Activated naive CD4-positive, alpha-beta T cell (primary cell): Measurements from ENCODE around the gene SLC35F4.
"Not testable (repeated sequence)": the region's sequence is repeated elsewhere in the genome, so short reads cannot be mapped to it uniquely, and the experiment has no call there.

ENCODE experiments used
- DNase-seq, 4 experiments: peaks; one replicate each; lab custom pipeline; 2025; lab: John Stamatoyannopoulos, UW

The SLC35F4 gene

DNA sequence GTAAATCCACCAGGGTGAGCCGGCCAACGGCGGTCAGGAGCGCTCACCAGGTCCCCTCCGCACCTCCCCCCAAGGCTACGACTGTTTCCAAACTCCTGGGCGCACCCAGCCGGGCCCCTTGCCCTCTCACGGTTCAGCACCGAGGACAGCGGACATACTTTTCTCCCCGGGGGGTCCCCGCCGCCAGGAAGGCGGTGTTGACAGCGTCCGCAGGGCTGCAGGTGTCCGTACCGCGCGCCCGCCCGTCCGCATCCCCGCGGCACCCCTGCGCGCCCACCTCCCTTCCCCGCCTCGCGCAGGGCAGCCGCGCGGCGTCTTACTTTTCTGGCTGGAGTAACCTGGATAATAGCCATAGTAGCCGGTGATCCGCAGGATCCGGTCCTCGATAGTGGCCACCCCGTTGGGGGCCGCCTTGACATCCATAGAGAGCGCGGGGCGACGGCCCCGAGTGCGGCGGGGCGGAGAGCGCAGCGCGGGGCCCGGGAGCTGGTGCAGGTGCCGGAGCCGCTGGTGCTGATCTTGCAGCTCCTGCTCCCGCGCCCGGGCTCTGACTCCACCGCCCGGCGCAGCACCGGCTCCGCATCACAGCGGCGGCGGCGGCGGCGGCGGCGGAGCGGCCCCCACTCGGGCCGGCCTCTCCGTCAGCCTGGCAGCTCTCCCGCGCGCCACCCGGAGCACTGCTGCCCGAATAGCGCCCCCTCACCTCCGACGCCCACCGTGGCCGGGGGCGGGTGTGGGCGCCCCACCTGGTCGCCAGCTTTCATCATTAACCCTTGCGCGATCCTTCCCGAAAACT lies at the start of gene SLC35F4:
Gene SLC35F4 (minus strand): TSS at position 690 of the 796 bp plus-strand sequence.
- DNase-seq = no peak

DNA sequence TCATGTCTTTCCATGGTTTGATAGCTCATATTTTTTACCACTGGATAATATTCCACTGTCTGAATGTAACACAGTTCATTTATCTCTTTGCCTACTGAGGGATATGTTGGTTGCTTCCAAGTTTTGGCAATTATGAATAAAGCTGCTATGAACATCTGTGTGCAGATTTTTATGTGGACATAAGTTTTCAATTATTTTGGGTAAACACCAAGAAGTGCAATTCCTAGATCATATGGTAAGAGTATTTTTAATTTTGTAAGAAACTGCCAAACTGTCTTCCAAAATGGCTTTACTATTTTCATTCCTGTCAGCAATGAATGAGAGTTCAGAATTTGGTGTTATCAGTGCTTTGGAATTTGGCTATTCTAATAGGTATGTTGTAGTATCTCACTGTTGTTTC lies 43.7 kb upstream of the SLC35F4 start:
- no peak for DNase-seq

DNA sequence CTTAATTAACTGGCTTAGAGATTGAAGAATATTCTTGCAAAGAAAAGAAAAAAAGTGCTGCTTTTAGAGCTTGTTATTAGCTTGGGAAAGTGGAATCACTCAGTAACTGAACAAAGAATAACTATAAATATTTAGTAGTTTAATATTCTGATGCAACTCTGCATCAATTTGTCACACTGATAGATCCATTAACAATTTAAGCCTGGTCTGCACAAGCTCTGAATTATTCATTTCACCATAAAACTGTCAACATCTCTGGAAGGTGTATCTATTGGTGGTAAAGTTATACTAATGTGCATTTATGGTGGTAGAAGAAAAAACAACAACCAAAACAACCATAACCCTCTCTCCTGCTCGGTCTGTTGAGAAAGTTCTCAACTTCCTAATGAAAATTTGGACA lies 38.1 kb upstream of the SLC35F4 start:
- DNase-seq = no peak

DNA sequence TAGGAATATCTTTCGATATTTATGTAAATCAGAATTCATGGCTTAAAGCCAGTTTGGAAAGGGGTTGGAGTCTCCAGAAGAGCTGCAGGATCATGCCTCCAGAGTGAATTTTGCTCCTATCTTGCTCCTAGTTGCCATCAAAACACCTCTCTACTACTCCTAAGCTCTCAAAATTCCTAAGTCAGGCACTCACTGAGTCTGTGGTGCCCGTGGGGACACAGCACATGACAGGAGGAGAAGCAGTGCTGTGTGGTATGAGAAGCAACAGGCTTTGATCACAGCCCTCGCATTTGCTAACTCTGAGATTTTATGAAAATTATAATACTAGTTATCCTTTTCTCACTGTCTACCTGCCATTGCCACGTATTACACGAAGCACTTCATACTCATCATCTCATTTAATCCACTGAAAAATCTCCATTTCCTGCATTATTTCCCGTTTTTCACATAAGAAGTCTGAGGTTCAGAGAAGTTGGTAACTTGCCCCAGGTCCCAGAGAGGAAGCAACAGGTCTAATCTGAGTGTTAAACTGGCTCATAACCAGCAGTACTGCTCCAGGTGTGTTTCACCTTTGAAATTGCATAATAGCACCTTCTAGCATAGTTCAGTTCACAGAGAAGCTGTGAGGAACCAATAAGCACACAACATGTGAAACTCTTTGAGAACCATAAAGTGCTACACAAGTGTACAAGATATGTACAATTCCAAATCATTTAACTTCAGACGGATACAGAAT lies 33.1 kb upstream of the SLC35F4 start:
- no peak for DNase-seq

DNA sequence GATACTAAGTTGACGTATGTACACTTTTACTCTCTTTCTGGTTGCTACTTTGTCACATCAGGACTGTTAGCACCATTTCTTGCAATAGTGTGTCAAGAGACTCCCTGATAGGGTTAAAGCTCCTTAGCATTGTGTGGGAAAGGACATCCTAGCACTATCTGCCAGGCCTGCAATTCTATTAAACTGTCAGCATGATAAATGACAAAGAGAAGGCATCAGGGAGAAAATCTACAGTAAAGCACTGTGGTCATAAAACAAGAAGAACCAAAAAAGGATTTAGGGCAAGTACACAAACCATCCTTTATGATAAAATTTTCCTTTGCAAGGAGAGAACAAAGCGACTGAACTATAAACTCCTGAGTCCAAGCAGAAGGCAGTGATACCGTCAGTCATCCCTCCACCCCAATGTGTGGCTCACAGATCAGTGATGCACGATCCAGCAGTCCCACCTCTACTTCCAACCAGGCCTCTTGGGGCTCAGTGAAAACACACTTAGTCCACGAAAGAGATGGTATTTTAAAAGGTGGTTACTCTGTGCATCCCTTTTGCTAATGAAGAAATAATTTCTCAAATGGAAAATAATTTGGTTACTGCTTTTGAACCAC lies 31.4 kb upstream of the SLC35F4 start:
- DNase-seq = no peak

DNA sequence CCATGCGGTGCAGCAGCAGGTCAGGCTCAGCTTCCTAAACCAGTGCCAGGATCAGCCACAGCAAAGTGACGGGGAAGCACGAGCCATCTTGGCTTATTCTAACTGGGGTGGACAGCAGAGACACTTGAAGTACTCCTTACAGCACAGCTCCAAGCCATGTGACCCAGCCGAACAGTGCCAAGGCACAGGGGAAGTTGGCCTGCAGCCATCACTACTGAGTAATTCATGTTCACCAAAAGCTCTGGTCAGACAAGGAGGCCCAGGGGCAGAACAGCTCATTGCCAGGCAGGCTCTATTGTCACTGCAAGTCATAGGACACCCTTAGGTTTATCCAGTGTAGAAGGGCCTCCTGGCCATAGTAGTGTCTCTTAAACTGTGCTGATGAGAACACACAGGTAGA lies 23.4 kb upstream of the SLC35F4 start:
- DNase-seq = no peak

DNA sequence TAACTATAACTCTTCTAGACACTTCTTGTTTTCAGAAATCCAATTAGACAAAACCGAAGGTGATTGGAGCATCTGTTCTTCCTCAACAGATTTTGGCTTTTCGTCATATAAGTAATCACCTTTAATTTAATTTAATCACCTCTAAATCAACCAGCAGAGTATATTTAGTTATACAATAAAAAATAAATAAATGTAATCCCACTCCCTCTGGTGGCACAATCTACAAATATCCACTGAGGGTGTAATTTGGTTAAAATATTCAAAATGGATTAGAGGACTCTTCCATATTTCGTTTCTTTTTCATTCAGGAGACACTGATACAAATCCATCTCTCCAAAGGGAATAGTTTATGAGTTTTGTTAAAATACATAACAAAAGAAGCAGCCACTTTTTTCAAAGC lies 18.3 kb upstream of the SLC35F4 start:
- no peak for DNase-seq

DNA sequence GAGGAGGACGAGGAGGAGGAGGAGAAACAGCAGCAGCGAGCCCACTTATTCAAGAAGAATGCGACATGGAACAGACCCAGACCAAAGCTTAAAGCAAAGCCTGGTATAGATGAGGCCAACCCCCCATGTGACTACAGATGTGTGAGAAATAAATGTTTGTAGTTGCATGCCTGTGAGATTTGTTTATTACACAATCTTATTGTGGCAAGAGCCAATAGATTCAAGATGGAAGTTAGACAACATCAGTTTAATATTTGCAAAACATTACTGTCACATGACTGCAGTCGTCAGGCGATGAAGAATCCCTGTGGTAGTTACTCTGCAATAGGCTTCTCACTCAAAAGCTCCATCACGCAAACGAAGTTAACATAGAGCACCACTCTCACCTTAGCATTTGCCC lies 17.2 kb upstream of the SLC35F4 start:
- DNase-seq = no peak

DNA sequence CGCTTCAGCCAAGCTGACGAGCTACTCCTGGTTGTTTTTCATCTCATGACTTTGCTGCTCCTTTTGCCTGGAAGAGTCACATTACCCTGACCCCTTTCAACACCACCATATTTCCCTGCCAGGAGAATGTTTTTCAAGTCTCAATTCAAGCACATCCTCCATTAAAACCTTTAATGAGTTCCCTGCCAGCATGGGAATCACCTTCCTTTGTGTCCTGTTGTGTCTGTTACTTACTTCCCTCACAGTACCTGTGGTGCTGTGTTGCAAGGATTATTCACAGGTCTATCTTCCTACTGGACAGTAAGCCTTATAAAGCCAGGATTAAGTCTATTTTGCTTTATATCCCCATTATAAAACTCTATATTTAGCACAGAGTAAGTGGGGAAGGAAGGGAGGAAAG lies 13.6 kb upstream of the SLC35F4 start:
- no peak for DNase-seq

DNA sequence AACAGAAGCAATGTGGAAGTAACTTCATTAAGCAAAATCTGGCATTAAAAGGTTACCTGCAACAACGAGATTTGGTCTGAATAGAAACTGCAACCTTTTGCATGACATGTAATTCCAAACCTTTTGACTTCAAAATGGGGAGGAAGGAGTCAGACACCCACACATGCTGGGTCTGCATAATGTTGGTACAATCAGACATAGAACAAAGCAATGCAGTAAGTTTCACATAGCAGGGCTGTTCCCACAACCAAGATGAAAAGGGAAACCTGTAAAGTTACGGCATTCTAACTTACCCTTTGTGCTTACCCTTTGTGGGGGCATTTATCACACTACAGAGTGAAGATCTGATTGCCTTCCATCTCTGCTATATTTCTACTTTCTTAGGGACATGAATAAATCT lies 10.1 kb upstream of the SLC35F4 start:
- no peak for DNase-seq

DNA sequence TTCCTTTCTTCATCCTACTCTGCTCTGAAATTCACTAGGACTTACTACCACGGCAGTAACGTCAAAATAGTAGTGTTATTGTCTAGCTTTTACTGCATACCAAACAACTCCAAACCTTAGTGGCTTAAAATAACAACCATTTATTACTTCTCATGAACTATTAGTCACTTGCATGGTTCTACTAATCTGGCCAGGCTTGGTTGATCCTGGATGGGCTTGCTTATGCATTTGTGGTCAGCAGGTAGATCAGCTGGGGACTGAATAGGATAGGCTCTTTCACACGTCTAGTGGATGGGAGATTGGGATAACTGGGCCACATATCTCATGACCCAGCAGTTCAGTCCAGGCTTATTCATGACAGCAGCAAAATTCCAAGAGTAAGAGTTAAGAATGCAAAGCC lies 9.4 kb upstream of the SLC35F4 start:
- no peak for DNase-seq

DNA sequence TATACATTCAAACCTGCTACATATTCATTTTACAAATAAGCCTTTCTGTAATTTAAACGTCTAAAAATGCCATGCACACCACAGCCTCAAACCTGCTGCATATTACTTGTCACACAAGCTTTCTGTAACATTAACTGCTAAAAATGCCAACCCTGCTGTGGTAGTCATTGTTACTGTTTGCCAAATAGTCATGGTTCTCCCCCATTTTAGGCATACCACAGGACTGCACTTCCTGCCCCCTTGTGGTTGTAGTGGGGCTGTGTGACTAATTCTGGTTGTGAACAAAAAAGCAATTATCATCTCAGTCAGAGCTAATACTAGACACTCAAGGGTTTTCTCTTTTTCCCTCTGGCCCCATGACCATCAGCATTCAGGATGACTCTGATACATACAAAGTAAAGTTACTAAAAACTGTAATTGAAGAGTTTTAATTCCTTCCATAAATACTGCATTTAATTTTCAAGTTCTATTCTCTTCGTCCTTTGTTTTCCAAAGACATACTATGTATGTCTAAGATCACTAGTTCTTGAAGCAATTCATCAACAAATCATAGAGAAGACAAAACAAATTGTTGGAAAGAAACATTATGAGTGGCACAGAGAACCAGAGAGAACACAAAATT lies 5.7 kb upstream of the SLC35F4 start:
- no peak for DNase-seq

DNA sequence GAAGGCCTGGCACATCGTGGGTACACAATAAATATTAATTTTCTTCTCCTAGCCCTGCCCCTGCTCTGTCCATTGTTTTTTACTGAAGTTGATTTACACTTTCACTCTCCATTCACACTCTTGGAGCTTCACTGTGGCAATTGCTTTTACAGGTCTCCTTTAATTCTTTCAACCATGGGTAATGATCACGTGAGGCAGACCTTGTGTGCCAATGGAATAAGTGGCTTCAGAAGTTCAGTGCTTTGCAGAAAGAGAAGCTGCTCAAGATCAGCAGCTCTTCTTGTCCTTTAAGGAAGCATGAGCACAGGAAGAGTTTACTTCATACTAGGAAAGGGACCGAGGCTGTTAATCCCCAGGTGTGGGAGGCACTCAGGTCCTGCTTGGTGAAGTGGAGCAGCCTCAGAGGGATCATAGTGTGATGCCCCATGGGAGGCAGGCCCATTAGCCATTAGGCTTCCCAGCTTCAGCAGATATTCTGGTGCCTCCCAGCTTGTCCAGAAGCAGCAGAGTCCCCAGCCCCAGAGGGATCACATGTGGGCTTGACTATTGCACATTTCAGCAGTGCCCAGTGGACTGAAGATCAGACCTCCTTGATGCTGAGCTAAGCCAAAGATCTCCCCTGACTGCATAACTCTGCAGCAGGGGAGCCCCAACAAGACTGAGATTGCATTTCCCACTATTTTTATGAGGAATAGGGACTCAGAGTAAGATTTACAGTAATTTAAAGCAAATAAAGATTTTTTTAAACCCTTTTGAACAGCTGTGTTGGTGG lies 5.0 kb upstream of the SLC35F4 start:
- no peak for DNase-seq

DNA sequence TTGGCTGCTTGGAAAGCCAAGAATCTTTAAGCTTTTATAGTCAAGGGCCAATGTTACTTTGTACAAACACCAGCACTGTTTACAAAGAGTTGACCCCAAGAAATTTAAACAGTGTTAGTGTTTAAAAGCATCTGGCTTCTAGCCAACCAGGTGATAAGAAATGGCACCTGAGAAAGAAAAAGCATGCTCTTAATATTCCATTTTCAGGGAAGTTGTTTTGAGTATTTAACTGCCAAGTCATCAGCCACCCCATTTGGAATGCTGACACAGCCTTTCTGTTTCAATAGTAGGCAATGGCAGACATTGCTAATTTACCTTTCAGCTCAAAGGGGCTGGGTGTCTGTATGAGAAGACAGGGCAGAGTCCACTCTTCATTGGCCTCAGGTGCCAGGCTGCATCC lies 3.7 kb upstream of the SLC35F4 start:
- no peak for DNase-seq

DNA sequence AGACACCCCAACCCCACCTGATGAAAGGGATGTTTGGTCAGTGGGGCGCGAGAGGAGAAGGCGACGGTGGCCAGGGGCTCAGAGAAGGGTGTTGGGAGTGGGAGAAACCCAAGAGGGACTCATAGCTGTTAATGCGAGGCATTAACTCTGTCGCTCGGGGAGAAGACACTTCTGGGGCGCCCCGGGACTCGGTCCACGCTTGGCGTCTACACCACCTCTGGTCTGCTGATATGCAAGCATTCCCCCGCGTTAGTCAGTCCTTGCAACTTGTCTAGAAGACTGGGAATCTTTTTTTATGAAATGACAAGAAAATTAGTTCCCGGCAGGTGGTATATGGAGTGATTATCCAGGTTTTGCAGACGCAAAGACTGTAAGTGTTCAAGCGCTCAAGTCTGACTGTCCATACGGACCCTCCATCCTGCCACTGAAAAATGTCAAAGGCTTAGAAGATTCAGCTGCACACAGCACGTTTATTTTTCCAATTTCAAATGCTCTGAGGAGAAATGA lies 360 bp upstream of the SLC35F4 start:
- DNase-seq = no peak

DNA sequence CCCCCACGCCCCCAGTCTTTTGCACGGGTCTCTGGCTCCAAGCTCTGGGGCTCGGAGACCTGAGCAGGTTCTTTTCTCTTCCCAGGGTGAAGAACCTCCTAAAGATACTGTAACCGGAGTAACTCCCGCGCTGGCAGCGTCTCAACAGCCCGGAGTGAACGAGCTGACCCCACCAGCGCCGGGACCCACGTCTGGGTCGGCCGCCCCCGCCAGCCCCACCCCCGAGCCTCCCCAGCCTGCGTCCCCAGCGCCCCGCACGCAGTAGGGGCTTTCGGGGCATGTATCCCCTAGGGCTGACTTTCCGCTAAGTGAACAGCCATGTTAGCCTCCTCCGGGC lies 858 bp downstream of the SLC35F4 start:
- DNase-seq = no peak

DNA sequence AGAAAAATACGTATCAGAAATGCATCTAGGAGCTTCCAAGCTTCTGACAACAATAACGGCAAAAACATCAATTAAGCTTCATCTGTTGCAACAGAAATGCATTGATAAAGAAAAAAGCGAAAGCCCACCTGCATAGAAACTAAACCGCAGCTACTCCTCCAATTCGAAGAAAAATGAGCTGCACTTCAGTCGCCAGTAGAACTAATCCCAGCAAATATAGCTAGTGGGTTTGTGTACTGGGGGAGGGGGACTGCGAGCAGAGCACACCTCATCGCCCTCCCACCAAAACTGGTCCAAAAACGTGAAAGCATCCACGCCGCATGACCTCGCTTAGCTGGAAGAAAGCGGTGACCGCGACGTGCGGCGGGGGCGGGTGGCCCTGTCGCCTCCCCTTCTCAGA lies 1.2 kb downstream of the SLC35F4 start:
- DNase-seq = no peak

DNA sequence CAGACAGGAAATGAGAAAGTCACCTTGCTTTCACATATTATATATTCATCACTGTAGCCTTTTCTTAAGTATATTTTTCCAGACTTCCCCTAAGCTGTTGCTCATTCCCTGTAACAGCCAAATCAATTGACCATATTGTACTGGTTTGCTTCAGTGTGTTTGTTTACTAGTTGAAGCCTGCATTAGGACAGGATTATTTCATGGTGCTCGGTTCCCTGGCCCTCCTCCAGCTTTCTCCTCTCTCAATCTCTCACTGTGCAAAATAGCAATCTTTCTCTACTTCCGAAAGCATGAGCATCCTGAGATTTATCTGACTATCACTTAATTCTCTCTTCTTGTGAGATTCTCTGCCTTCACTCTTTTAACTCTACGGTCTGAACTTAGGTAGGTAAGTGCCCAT lies 2.4 kb downstream of the SLC35F4 start:
- DNase-seq = no peak

DNA sequence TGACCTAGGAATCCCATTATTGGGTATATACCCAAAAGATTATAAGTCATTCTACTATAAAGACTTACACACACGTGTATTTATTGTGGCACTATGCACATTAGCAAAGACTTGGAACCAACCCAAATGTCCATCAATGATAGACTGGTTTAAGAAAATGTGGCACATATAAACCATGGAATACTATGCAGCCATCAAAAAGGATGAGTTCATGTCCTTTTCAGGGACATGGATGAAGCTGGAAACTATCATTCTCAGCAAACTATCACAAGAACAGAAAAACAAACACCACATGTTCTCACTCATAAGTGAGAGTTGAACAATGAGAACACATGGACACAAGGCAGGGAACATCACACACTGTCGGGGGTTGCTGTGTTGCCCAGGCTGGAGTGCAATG lies 10.2 kb downstream of the SLC35F4 start:
- not testable (repeated sequence) for DNase-seq

DNA sequence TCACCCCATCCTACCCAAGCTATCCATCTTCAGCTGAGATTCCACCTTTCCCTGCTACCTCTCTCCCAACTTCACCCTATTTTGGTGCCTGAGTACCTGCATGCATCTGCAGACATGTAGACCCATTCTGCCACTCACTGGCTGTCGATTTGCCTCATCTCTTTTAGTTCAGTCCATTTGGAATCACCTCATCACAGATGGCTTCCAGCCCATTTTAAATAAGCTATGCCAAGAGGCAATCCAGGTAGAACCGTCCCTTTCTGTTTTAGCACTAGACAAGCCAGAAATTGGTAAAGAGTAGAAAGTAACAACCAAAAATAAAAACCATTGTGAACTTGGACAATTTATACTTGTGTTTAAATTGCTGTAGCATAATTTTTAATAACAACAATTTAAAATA lies 11.3 kb downstream of the SLC35F4 start:
- DNase-seq = no peak

DNA sequence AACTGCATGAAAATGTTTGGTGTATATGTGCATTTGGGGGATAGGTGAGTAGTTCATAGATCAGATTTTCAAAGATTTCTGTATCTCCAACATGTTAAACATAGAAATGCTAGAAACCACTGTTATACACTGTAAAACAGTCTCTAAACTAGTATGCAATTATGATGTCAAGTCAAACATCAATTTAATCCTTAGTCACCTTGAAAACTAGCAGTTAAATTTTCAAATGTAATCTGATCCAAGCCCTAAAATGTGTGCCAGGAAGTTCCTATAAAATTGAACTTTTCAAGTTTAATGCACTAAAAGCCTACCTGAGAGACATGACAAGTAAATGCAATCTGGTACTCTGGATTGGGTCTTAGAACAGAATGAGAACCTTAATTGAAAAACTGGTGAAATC lies 14.5 kb downstream of the SLC35F4 start:
- no peak for DNase-seq

DNA sequence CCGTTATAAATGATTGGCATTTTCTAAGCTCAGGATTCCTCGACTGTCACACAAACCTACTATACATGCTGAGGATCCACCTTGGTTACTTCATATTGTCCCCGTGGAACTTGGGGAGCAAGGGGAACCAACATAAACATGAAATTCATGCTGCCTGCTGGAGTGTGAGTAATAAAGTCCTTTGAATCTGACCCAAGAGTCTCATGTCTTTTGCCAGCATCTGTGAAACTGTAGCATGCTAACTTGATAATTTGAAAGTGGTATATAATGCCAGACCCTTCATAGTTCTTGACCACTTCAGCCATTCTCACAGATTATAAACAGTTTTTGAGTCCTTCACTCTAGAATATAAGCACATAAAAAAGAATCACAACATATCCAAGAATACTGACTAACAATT lies 17.1 kb downstream of the SLC35F4 start:
- DNase-seq = no peak
